HEK293 (cell line): ENCODE measurements around the gene PDPR.
"Not testable (repeated sequence)": the region's sequence is repeated elsewhere in the genome, so short reads cannot be mapped to it uniquely, and the experiment has no call there.

Source experiments
- CTCF ChIA-PET: fragments of 350-600 bp; formaldehyde crosslinking; extraction: SDS; loops from one replicate; lab custom pipeline; 2021; ENCODE audit warnings: antibody characterized with exemption; lab: Yijun Ruan, JAX
- POLR2A ChIA-PET: fragments of 300-600 bp; formaldehyde crosslinking; extraction: SDS; loops from one replicate; lab custom pipeline; 2020; ENCODE audit warnings: antibody characterized with exemption, inconsistent platforms; lab: Yijun Ruan, JAX
- H3K27ac ChIP-seq: fragments of 200-500 bp; sonication (Bioruptor generic); 2 replicates; pipeline ENCODE4 v1.5.1; 2014; ENCODE audit warnings: low read depth, low read length, control low read depth, inconsistent platforms; ENCODE audit errors: extremely low read depth
- H3K36me3 ChIP-seq, 2 experiments: fragments of 200-500 bp in 1 of 2; sonication (Bioruptor generic) in 1 of 2; 1 replicate in 1 of 2; 2 replicates in 1 of 2; pipeline ENCODE4 v1.5.1; 2014 to 2017; ENCODE audit warnings: inconsistent platforms in 2 of 2, low read length in 2 of 2; ENCODE audit not compliant: control insufficient read depth in 2 of 2, insufficient read depth in 1 of 2
- H3K4me1 ChIP-seq: fragments of 200-500 bp; sonication (Bioruptor generic); 2 replicates; pipeline ENCODE4 v1.5.1; 2014; ENCODE audit warnings: mild to moderate bottlenecking, low read length, inconsistent platforms; ENCODE audit not compliant: control insufficient read depth, insufficient read depth
- H3K4me3 ChIP-seq: 2 replicates; pipeline ENCODE4 v1.5.1; 2011; ENCODE audit warnings: low read depth, mild to moderate bottlenecking, control low read depth, low read length, moderate library complexity
- H3K9me3 ChIP-seq: fragments of 200-500 bp; sonication (Bioruptor generic); 2 replicates; pipeline ENCODE4 v1.5.1; 2014; ENCODE audit warnings: low read depth, low read length, inconsistent platforms; ENCODE audit not compliant: control insufficient read depth, insufficient read depth
- EGR2 ChIP-seq: fragments of 450-650 bp; formaldehyde crosslinking; IDR thresholded peaks from 2 replicates; pipeline ENCODE4 v1.5.1; 2016; ENCODE audit warnings: low read depth, missing biosample characterization, missing genetic modification characterization
- GLIS2 ChIP-seq: fragments of 450-650 bp; formaldehyde crosslinking; IDR thresholded peaks from 2 replicates; pipeline ENCODE4 v1.5.1; 2016; ENCODE audit warnings: missing biosample characterization, missing genetic modification characterization
- IKZF3 ChIP-seq: fragments of 450-650 bp; IDR thresholded peaks from 2 replicates; pipeline ENCODE4 v1.5.0; 2018; ENCODE audit warnings: missing biosample characterization, mild to moderate bottlenecking, missing genetic modification characterization, moderate library complexity
- KLF1 ChIP-seq: fragments of 450-650 bp; formaldehyde crosslinking; IDR thresholded peaks from 2 replicates; pipeline ENCODE4 v1.5.1; 2016; ENCODE audit warnings: missing biosample characterization, missing genetic modification characterization
- KLF16 ChIP-seq: fragments of 450-650 bp; formaldehyde crosslinking; IDR thresholded peaks from 2 replicates; pipeline ENCODE4 v1.5.1; 2017; ENCODE audit warnings: missing biosample characterization, missing genetic modification characterization
- KLF8 ChIP-seq: fragments of 450-650 bp; formaldehyde crosslinking; IDR thresholded peaks from 2 replicates; pipeline ENCODE4 v1.5.1; 2016; ENCODE audit warnings: missing biosample characterization, missing genetic modification characterization
- KLF9 ChIP-seq: fragments of 450-650 bp; formaldehyde crosslinking; IDR thresholded peaks from 2 replicates; pipeline ENCODE4 v1.5.1; 2016; ENCODE audit warnings: missing biosample characterization, missing genetic modification characterization, low read depth
- SP2 ChIP-seq: fragments of 450-650 bp; formaldehyde crosslinking; IDR thresholded peaks from 2 replicates; pipeline ENCODE4 v1.5.1; 2016; ENCODE audit warnings: missing biosample characterization, missing genetic modification characterization
- SP3 ChIP-seq: fragments of 450-650 bp; formaldehyde crosslinking; IDR thresholded peaks from 2 replicates; pipeline ENCODE4 v1.5.1; 2016; ENCODE audit warnings: missing biosample characterization, missing genetic modification characterization
- ZBTB20 ChIP-seq: fragments of 450-650 bp; formaldehyde crosslinking; IDR thresholded peaks from 2 replicates; pipeline ENCODE4 v1.5.1; 2016; ENCODE audit warnings: missing biosample characterization, missing genetic modification characterization
- ZBTB8A ChIP-seq: fragments of 450-650 bp; formaldehyde crosslinking; IDR thresholded peaks from 2 replicates; pipeline ENCODE4 v1.5.1; 2016; ENCODE audit warnings: missing biosample characterization, missing genetic modification characterization
- ZEB2 ChIP-seq: fragments of 450-650 bp; formaldehyde crosslinking; IDR thresholded peaks from 2 replicates; pipeline ENCODE4 v1.5.1; 2016; ENCODE audit warnings: missing biosample characterization, missing genetic modification characterization
- ZFHX2 ChIP-seq: fragments of 450-650 bp; formaldehyde crosslinking; conservative IDR thresholded peaks from 2 replicates; pipeline ENCODE4 v1.5.1; 2016; ENCODE audit warnings: missing biosample characterization, missing genetic modification characterization
- ZNF335 ChIP-seq: fragments of 450-650 bp; formaldehyde crosslinking; conservative IDR thresholded peaks from 2 replicates; pipeline ENCODE4 v1.5.1; 2016; ENCODE audit warnings: missing biosample characterization, missing genetic modification characterization
- ZSCAN30 ChIP-seq: fragments of 450-650 bp; IDR thresholded peaks from 2 replicates; pipeline ENCODE4 v1.5.1; 2018; ENCODE audit warnings: missing biosample characterization, mild to moderate bottlenecking, missing genetic modification characterization, moderate library complexity
- TF ChIP-seq, protein P1 (sequence below): fragments of 450-650 bp; formaldehyde crosslinking; optimal IDR thresholded peaks from 2 replicates; pipeline ENCODE3; 2016; ENCODE audit warnings: missing biosample characterization, mild to moderate bottlenecking, missing genetic modification characterization
- TF ChIP-seq, protein P2 (sequence below): fragments of 450-650 bp; formaldehyde crosslinking; IDR thresholded peaks from 2 replicates; pipeline ENCODE4 v1.5.1; 2016; ENCODE audit warnings: missing biosample characterization, missing genetic modification characterization
- TF ChIP-seq, protein P3 (sequence below): fragments of 450-650 bp; formaldehyde crosslinking; IDR thresholded peaks from 2 replicates; pipeline ENCODE4 v1.5.1; 2016; ENCODE audit warnings: missing biosample characterization, missing genetic modification characterization

The PDPR gene

DNA sequence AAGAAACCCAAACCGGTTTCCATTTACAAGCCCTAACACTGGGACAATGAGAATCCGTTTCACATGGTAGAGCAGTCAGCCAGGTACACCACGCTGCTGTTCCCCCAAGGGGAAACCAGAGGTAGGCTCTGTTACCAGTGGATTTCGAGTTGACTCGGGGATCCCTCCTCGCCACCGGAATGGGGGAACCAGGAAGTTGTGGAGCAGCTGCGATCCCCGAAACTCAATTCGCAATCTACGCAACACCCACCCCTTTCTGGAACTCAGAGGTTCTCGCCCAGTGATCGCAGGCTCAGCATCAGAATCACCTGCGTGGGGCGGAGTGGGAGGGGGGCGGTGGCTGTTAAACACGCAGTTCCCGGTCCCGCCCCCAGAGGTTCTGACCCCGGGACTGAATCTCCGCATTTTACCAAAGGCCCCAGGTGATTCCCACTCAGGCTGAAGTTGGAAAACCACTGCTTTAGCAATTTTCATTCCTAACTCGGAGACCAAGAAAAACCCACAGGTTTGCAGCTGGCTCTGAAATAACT lies 49.2 kb upstream of the PDPR start (continued):
- peak; percentile 87 for TF ChIP-seq EGR2 (tag by site-specific recombination)
- TF ChIP-seq KLF1 (tag by site-specific recombination): peak; percentile 84
- TF ChIP-seq GLIS2 (tag by site-specific recombination): peak; percentile 49; the same call in 1 of the 2 replicates
- peak; percentile 66 for TF ChIP-seq SP2
- TF ChIP-seq ZFHX2: peak; percentile 80

DNA sequence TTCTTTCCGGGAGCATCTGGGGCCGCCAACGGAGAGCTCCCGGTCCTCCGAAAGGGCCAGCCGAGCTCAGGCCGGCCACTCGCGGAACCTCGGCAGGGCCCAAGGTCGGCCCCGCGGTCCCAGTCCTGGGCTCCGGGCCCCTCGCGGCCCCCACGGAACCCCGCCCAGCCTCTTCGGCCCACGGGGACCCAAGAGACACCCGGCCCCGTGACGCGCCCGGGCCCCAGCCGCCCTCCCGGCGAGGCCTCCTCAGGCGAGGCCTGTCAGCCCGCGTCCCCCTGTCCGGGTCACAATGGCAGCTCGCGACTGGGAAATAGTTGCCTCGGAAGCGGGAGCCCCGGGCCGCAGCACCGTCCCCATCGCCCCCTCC lies 48.8 kb upstream of the PDPR start:
- H3K4me3 ChIP-seq: peak overlapping the region; percentile 62
- H3K27ac ChIP-seq, CTCF ChIA-PET, H3K4me1 ChIP-seq, H3K9me3 ChIP-seq, H3K36me3 ChIP-seq: not testable (repeated sequence)
- POLR2A ChIA-PET: interaction anchor here (0.6 kb wide), 1 partner anchor 224 kb away, joined by 3 read pairs; the partner anchor contains the start of gene AARS1

DNA sequence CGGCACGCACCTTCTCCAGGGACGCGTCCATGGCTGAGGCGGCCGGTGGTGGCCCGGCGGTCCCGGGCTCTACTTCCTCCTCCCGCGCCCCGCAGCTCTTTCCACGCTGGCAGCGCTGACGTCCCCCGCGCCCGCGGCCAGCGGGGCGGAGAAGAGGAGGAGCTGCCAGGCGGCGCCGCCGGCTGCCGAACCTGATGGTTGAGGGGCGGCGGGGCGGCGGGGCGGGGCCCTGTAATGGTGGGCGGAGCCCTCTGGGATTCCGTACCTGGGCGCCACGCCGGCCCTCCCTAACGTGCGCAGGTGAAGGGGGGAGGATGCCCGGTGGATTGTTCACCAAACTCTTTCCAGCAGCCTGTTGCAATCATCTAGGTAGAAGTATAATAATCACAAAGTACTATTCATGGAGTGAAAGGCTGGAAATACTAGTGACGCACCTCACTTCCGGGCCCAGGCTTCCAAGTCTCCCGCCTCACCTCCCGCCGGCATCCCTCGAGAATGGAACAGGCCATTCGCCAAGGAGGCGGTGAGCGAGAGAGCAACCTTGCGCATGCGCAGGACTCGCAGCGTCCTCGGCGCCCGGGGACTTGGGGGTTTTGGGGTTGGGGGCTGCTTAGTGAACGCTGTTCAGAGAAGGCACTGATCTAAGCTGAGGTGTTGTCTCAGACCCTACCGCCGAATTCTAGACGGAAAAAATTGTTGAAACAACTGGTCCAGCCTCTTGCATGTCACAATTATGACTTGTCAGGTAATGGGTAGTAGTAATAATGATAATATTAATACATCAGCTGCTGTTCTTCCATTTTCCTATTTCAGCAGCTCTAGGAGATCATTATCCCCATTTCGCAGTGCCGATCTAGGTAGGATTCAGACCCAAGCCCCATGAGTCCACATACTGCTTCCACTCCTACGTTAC lies 48.1 kb upstream of the PDPR start:
- Histone ChIP-seq H3K27ac (peak overlapping the region; percentile 64), H3K4me3 (peak overlapping the region; percentile 62)
- H3K9me3 ChIP-seq, CTCF ChIA-PET, H3K36me3 ChIP-seq, H3K4me1 ChIP-seq: not testable (repeated sequence)
- POLR2A ChIA-PET: interaction anchor here (0.6 kb wide), 1 partner anchor 223 kb away, joined by 3 read pairs; the partner anchor contains the start of gene AARS1
- TF ChIP-seq, protein P1, sequence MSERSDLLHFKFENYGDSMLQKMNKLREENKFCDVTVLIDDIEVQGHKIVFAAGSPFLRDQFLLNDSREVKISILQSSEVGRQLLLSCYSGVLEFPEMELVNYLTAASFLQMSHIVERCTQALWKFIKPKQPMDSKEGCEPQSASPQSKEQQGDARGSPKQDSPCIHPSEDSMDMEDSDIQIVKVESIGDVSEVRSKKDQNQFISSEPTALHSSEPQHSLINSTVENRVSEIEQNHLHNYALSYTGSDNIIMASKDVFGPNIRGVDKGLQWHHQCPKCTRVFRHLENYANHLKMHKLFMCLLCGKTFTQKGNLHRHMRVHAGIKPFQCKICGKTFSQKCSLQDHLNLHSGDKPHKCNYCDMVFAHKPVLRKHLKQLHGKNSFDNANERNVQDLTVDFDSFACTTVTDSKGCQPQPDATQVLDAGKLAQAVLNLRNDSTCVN (tag by site-specific recombination): peak; percentile 69
- TF ChIP-seq ZBTB20 (tag by site-specific recombination) (peak; percentile 79), KLF8 (tag by site-specific recombination) (peak; percentile 80), IKZF3 (0 out of 2 replicates have a peak, but pooled peaks have one; percentile 19), SP2 (peak; percentile 49), KLF1 (tag by site-specific recombination) (peak; percentile 70), KLF16 (tag by site-specific recombination) (0 out of 2 replicates have a peak, but pooled peaks have one; percentile 22), ZSCAN30 (0 out of 2 replicates have a peak, but pooled peaks have one; percentile 42), KLF9 (tag by site-specific recombination) (peak; percentile 84), ZNF335 (tag by site-specific recombination) (0 out of 2 replicates have a peak, but pooled peaks have one; percentile 45), SP3 (tag by site-specific recombination) (peak; percentile 72), EGR2 (tag by site-specific recombination) (peak; percentile 33; the same call in 1 of the 2 replicates), ZBTB8A (tag by site-specific recombination) (0 out of 2 replicates have a peak, but pooled peaks have one; percentile 18), ZEB2 (tag by site-specific recombination) (peak; percentile 65)
- TF ChIP-seq, protein P2, sequence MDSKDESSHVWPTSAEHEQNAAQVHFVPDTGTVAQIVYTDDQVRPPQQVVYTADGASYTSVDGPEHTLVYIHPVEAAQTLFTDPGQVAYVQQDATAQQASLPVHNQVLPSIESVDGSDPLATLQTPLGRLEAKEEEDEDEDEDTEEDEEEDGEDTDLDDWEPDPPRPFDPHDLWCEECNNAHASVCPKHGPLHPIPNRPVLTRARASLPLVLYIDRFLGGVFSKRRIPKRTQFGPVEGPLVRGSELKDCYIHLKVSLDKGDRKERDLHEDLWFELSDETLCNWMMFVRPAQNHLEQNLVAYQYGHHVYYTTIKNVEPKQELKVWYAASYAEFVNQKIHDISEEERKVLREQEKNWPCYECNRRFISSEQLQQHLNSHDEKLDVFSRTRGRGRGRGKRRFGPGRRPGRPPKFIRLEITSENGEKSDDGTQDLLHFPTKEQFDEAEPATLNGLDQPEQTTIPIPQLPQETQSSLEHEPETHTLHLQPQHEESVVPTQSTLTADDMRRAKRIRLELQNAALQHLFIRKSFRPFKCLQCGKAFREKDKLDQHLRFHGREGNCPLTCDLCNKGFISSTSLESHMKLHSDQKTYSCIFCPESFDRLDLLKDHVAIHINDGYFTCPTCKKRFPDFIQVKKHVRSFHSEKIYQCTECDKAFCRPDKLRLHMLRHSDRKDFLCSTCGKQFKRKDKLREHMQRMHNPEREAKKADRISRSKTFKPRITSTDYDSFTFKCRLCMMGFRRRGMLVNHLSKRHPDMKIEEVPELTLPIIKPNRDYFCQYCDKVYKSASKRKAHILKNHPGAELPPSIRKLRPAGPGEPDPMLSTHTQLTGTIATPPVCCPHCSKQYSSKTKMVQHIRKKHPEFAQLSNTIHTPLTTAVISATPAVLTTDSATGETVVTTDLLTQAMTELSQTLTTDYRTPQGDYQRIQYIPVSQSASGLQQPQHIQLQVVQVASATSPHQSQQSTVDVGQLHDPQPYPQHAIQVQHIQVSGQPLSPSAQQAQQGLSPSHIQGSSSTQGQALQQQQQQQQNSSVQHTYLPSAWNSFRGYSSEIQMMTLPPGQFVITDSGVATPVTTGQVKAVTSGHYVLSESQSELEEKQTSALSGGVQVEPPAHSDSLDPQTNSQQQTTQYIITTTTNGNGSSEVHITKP: peak; percentile 96
- TF ChIP-seq, protein P3, sequence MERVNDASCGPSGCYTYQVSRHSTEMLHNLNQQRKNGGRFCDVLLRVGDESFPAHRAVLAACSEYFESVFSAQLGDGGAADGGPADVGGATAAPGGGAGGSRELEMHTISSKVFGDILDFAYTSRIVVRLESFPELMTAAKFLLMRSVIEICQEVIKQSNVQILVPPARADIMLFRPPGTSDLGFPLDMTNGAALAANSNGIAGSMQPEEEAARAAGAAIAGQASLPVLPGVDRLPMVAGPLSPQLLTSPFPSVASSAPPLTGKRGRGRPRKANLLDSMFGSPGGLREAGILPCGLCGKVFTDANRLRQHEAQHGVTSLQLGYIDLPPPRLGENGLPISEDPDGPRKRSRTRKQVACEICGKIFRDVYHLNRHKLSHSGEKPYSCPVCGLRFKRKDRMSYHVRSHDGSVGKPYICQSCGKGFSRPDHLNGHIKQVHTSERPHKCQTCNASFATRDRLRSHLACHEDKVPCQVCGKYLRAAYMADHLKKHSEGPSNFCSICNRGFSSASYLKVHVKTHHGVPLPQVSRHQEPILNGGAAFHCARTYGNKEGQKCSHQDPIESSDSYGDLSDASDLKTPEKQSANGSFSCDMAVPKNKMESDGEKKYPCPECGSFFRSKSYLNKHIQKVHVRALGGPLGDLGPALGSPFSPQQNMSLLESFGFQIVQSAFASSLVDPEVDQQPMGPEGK (tag by site-specific recombination): peak; percentile 18; the same call in 1 of the 2 replicates
